ENCODE results near the gene GSG1. TPM values are rescaled to one million over a fixed set of nuclear protein-coding genes. Genes with fewer than 3 reads are reported as not detected.

The GSG1 gene
- total RNA-seq, 3 donors from 2014 or later (not counting 1 experiment from before 2014, with no cell fraction given), result not detected

GRCh38 chr12:13149411-13149810, 45.9 kb upstream of the GSG1 start:
- Histone ChIP-seq H3K27ac (ENCODE audit: low read length) (no peak overlapping the region), H3K27me3 (ENCODE audit: control insufficient read depth, insufficient read depth, low read length) (no peaks in the 10 kb centered on the region), H3K4me1 (ENCODE audit: control insufficient read depth, insufficient read depth, low read length) (peaks cover 2% of the 10 kb centered on the region), H3K9me3 (ENCODE audit: control insufficient read depth, insufficient read depth, low read length) (no peaks in the 10 kb centered on the region), H3K36me3 (ENCODE audit: control insufficient read depth, insufficient read depth, low read length) (no peaks in the 10 kb centered on the region), H3K4me3 (ENCODE audit: low read length) (no peak overlapping the region)
- ATAC-seq, result no peak
- intact Hi-C loops (cut with micrococcal nuclease), result no loop called here
- Mint-ChIP-seq H3K4me3 (no peak overlapping the region), H3K9me3 (no peaks in the 10 kb centered on the region), H3K4me1 (peaks cover 5% of the 10 kb centered on the region in 2 donors), H3K36me3 (no peaks in the 10 kb centered on the region), H3K27me3 (ENCODE audit: low read depth in 2 of 2) (peaks cover 10 to 33% of the 10 kb centered on the region in 2 donors), H3K27ac (no peak overlapping the region)
- WGBS (ENCODE audit: insufficient coverage), result 93% methylated on average over 4 of the region's 4 CpGs
- no peak for DNase-seq
- TF ChIP-seq, protein P1, sequence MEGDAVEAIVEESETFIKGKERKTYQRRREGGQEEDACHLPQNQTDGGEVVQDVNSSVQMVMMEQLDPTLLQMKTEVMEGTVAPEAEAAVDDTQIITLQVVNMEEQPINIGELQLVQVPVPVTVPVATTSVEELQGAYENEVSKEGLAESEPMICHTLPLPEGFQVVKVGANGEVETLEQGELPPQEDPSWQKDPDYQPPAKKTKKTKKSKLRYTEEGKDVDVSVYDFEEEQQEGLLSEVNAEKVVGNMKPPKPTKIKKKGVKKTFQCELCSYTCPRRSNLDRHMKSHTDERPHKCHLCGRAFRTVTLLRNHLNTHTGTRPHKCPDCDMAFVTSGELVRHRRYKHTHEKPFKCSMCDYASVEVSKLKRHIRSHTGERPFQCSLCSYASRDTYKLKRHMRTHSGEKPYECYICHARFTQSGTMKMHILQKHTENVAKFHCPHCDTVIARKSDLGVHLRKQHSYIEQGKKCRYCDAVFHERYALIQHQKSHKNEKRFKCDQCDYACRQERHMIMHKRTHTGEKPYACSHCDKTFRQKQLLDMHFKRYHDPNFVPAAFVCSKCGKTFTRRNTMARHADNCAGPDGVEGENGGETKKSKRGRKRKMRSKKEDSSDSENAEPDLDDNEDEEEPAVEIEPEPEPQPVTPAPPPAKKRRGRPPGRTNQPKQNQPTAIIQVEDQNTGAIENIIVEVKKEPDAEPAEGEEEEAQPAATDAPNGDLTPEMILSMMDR (IDR thresholded peaks at IDR 0.05), result no peak

DNA sequence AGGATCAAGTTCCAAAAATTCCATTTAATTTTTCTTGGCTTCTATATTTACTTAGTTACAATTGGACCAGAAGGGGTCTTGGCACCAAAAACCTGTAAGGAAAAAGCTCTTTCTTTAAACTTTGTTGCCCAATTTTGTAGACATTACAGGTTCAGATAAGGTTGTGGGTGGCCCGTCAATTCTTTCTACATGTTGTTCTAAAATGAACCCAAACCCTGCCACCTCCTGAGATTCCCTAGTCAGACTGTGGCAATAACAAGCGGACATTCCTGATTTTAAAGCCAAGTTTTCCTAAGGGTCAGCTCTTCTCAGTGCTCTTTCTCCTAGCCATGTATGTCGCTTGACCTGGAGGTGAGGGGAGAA, 45.0 kb upstream of the GSG1 start:
- WGBS (ENCODE audit: insufficient coverage), result 97% methylated on average over 3 of the region's 3 CpGs
- no peak for DNase-seq
- intact Hi-C loops (cut with micrococcal nuclease), result no loop called here
- no peak overlapping the region for H3K27ac Mint-ChIP-seq
- peaks cover 10% of the 10 kb centered on the region in 2 donors for H3K4me1 Mint-ChIP-seq
- Histone ChIP-seq H3K9me3 (ENCODE audit: control insufficient read depth, insufficient read depth, low read length) (no peaks in the 10 kb centered on the region), H3K27ac (ENCODE audit: low read length) (no peak overlapping the region), H3K4me3 (ENCODE audit: low read length) (no peak overlapping the region), H3K4me1 (ENCODE audit: control insufficient read depth, insufficient read depth, low read length) (peaks cover 4% of the 10 kb centered on the region), H3K27me3 (ENCODE audit: control insufficient read depth, insufficient read depth, low read length) (no peaks in the 10 kb centered on the region), H3K36me3 (ENCODE audit: control insufficient read depth, insufficient read depth, low read length) (no peaks in the 10 kb centered on the region)
- peaks cover 8 to 31% of the 10 kb centered on the region in 2 donors for H3K27me3 Mint-ChIP-seq (ENCODE audit: low read depth in 2 of 2)
- no peak for ATAC-seq
- H3K4me3 Mint-ChIP-seq, result no peak overlapping the region
- H3K36me3 Mint-ChIP-seq, result no peaks in the 10 kb centered on the region
- H3K9me3 Mint-ChIP-seq, result no peaks in the 10 kb centered on the region
- TF ChIP-seq, protein P1 (IDR thresholded peaks at IDR 0.05), result no peak

- H3K36me3 Mint-ChIP-seq, result no peaks in the 10 kb centered on the region
- no peak overlapping the region for H3K4me3 ChIP-seq (ENCODE audit: low read length)
- H3K4me3 Mint-ChIP-seq, result no peak overlapping the region
- H3K27me3 ChIP-seq (ENCODE audit: control insufficient read depth, insufficient read depth, low read length), result no peaks in the 10 kb centered on the region
- no peaks in the 10 kb centered on the region for H3K9me3 Mint-ChIP-seq
- H3K27ac ChIP-seq (ENCODE audit: low read length), result no peak overlapping the region
- peaks cover 4% of the 10 kb centered on the region for H3K4me1 ChIP-seq (ENCODE audit: control insufficient read depth, insufficient read depth, low read length)
- no peak for ATAC-seq
- TF ChIP-seq, protein P1 (IDR thresholded peaks at IDR 0.05), result no peak
- DNase-seq, result no peak
- H3K4me1 Mint-ChIP-seq, result peaks cover 10% of the 10 kb centered on the region in 2 donors
- H3K27me3 Mint-ChIP-seq (ENCODE audit: low read depth in 2 of 2), result peaks cover 8 to 31% of the 10 kb centered on the region in 2 donors
- intact Hi-C loops (cut with micrococcal nuclease), result no loop called here
- WGBS (ENCODE audit: insufficient coverage), result 44% methylated on average over 12 of the region's 12 CpGs
- H3K9me3 ChIP-seq (ENCODE audit: control insufficient read depth, insufficient read depth, low read length), result no peaks in the 10 kb centered on the region
- H3K36me3 ChIP-seq (ENCODE audit: control insufficient read depth, insufficient read depth, low read length), result no peaks in the 10 kb centered on the region
- H3K27ac Mint-ChIP-seq, result no peak overlapping the region
These were observed 44.4 kb upstream of the GSG1 start for GRCh38 chr12:13147688-13148484.
